Measurements from ENCODE around the gene WDR45. TPM values are rescaled to one million over a fixed set of nuclear protein-coding genes. Genes with fewer than 3 reads are reported as not detected.

WDR45 gene
- total and polyA plus RNA-seq, 7 donors = 67.3 to 102 (median 85.7) TPM

- no peak overlapping the region for H3K4me3 ChIP-seq
- intact Hi-C loops (cut with DNase I) = no loop called here
- H3K27me3 ChIP-seq (ENCODE audit: insufficient read depth in 3 of 3, low read length in 2 of 3) = no peaks in the 10 kb centered on the region
- no peak for TF ChIP-seq CTCF (IDR thresholded peaks at IDR 0.05)
- H3K9me3 ChIP-seq = no peaks in the 10 kb centered on the region
- no peak for DNase-seq
- H3K4me1 ChIP-seq = no peaks in the 10 kb centered on the region
- ATAC-seq = no peak
- no peak overlapping the region for H3K27ac ChIP-seq
- no peaks in the 10 kb centered on the region for H3K36me3 ChIP-seq (ENCODE audit: insufficient read depth in 1 of 2, low read depth in 1 of 2)
- 86 to 90% (median 88%) methylated on average over 3 to 4 of the region's 4 CpGs for WGBS, 3 donors
Measured at GRCh38 chrX:49089553-49089952, 9.9 kb upstream of the WDR45 start.

GRCh38 chrX:49082271-49082871 is 2.7 kb upstream of the WDR45 start:
- no peak overlapping the region for H3K27ac ChIP-seq
- 74 to 81% (median 75%) methylated on average over 3 to 4 of the region's 4 CpGs for WGBS, 3 donors

GRCh38 chrX:49077941-49078340 is 1.7 kb downstream of the WDR45 start:
- H3K36me3 ChIP-seq (ENCODE audit: insufficient read depth in 1 of 2, low read depth in 1 of 2) = peaks cover 0 to 19% of the 10 kb centered on the region in 2 donors
- H3K9me3 ChIP-seq = no peaks in the 10 kb centered on the region
- DNase-seq (no peak), ATAC-seq (no peak)
- H3K27me3 ChIP-seq (ENCODE audit: insufficient read depth in 3 of 3, low read length in 2 of 3) = no peaks in the 10 kb centered on the region
- peaks cover 4% of the 10 kb centered on the region for H3K4me1 ChIP-seq
- 70 to 87% (median 83%) methylated on average over 5 of the region's 5 CpGs for WGBS, 3 donors
- H3K27ac ChIP-seq = peak overlapping the region; percentile 95
- no peak for TF ChIP-seq CTCF (IDR thresholded peaks at IDR 0.05)
- H3K4me3 ChIP-seq = no peak overlapping the region
- intact Hi-C loops (cut with DNase I) = no loop called here

More at GRCh38 chrX:49082271-49082871, 2.7 kb upstream of the WDR45 start:
- TF ChIP-seq CTCF (IDR thresholded peaks at IDR 0.05) = no peak
- Histone ChIP-seq H3K27me3 (ENCODE audit: insufficient read depth in 3 of 3, low read length in 2 of 3) (no peaks in the 10 kb centered on the region), H3K4me1 (no peaks in the 10 kb centered on the region), H3K36me3 (ENCODE audit: insufficient read depth in 1 of 2, low read depth in 1 of 2) (peaks cover 0 to 1% of the 10 kb centered on the region in 2 donors), H3K9me3 (no peaks in the 10 kb centered on the region), H3K4me3 (no peak overlapping the region)
- no peak for DNase-seq
- no peak for ATAC-seq
- intact Hi-C loops (cut with DNase I) = no loop called here

- Histone ChIP-seq H3K27ac (no peak overlapping the region), H3K4me3 (no peak overlapping the region), H3K9me3 (no peaks in the 10 kb centered on the region), H3K36me3 (ENCODE audit: insufficient read depth in 1 of 2, low read depth in 1 of 2) (peaks cover 0 to 19% of the 10 kb centered on the region in 2 donors), H3K4me1 (peaks cover 4% of the 10 kb centered on the region), H3K27me3 (ENCODE audit: insufficient read depth in 3 of 3, low read length in 2 of 3) (no peaks in the 10 kb centered on the region)
- ATAC-seq (no peak), DNase-seq (no peak)
- no peak for TF ChIP-seq CTCF (IDR thresholded peaks at IDR 0.05)
- intact Hi-C loops (cut with DNase I) = no loop called here
- WGBS, 3 donors = 78 to 90% (median 86%) methylated on average over 10 to 13 of the region's 13 CpGs
Measured at GRCh38 chrX:49075347-49075746, 4.3 kb downstream of the WDR45 start.

Measured in psoas muscle (tissue), 8 donors.